HepG2 (cell line): ENCODE measurements around the gene PLXDC2. TPM values are rescaled to one million over a fixed set of nuclear protein-coding genes. Genes with fewer than 3 reads are reported as not detected.

Source experiments
- ATAC-seq: fragments of 200-7000 bp; cut with Tn5 transposase; 3 replicates; pipeline ENCODE4 v1.9.1; 2020; ENCODE audit warnings: mild to moderate bottlenecking, moderate library complexity
- BruUV-seq: library from RNA; stranded (reverse); fragments of 400-500 nt; replicated peaks from 2 replicates; lab custom pipeline; 2021; lab: Mats Ljungman, UMichigan
- CTCF ChIA-PET: fragments of 300-600 bp; formaldehyde crosslinking; extraction: SDS; loops from one replicate; lab custom pipeline; 2021; ENCODE audit warnings: low total read pairs, inconsistent platforms, low intra/inter-chr PET ratio; lab: Yijun Ruan, JAX
- POLR2A ChIA-PET: fragments of 350-600 bp; sonication (Branson Sonifier 250); formaldehyde crosslinking; loops from one replicate; lab custom pipeline; 2020; ENCODE audit warnings: antibody characterized with exemption, inconsistent platforms; lab: Yijun Ruan, JAX
- DNase-seq: peaks from one replicate; pipeline ENCODE4 v3.0.0-alpha.2; 2015; ENCODE audit warnings: low spot score
- FAIRE-seq: peaks from 3 replicates; lab custom pipeline; 2011; peaks lifted over from hg19 to GRCh38; lab: Jason Lieb, UNC
- H2AFZ ChIP-seq: one replicate; pipeline ENCODE4 v1.6.1; 2011; ENCODE audit warnings: low read length, inconsistent platforms
- H3K27ac ChIP-seq: fragments of 300-600 bp; 3 replicates; pipeline ENCODE4 v1.8.0; 2011; ENCODE audit warnings: mixed run types, mild to moderate bottlenecking, mixed read lengths, low read length, inconsistent platforms; ENCODE audit not compliant: insufficient read depth; ENCODE audit errors: extremely low read length
- H3K27me3 ChIP-seq, 2 experiments: fragments of 200-600 bp in 1 of 2; 2 replicates in 1 of 2; 3 replicates in 1 of 2; pipeline versions ENCODE4 v1.6.0 to v1.8.0; 2011; ENCODE audit warnings: low read length in 2 of 2, mild to moderate bottlenecking in 2 of 2, moderate library complexity in 2 of 2, inconsistent platforms in 1 of 2; ENCODE audit not compliant: insufficient read depth in 2 of 2, control insufficient read depth in 1 of 2
- H3K36me3 ChIP-seq, 2 experiments: fragments of 200-600 bp in 1 of 2; replicated peaks in 1 of 2; 2 replicates in 1 of 2; 3 replicates in 1 of 2; pipeline versions ENCODE4 v1.5.1 to v1.8.0; 2011; ENCODE audit warnings: low read length in 2 of 2, inconsistent platforms in 1 of 2; ENCODE audit not compliant: insufficient read depth in 2 of 2, control insufficient read depth in 1 of 2
- H3K4me1 ChIP-seq: 2 replicates; pipeline ENCODE4 v1.5.1; 2012; ENCODE audit warnings: low read length, inconsistent platforms; ENCODE audit not compliant: insufficient read depth
- H3K4me2 ChIP-seq: 2 replicates; pipeline ENCODE4 v1.6.0; 2011; ENCODE audit warnings: low read depth, low read length, inconsistent platforms
- H3K4me3 ChIP-seq, 3 experiments: fragments of 200-600 bp in 1 of 3; sonication (generic), shearing (Covaris generic) in 1 of 3; replicated peaks in 1 of 3; 2 replicates each; pipeline ENCODE4 v1.5.1; 2011 to 2016; ENCODE audit warnings: low read length in 3 of 3, inconsistent platforms in 2 of 3, low read depth in 2 of 3, mild to moderate bottlenecking in 2 of 3, control low read depth in 1 of 3, mixed read lengths in 1 of 3; ENCODE audit not compliant: insufficient read depth in 1 of 3
- H3K79me2 ChIP-seq: one replicate; pipeline ENCODE4 v1.6.1; 2011; ENCODE audit warnings: low read length, inconsistent platforms; ENCODE audit not compliant: insufficient read depth
- H3K9ac ChIP-seq: 2 replicates; pipeline ENCODE4 v1.6.0; 2011; ENCODE audit warnings: mild to moderate bottlenecking, low read depth, low read length, inconsistent platforms; ENCODE audit not compliant: insufficient read depth
- H3K9me3 ChIP-seq: 2 replicates; pipeline ENCODE4 v1.5.1; 2012; ENCODE audit warnings: mild to moderate bottlenecking, low read length
- H4K20me1 ChIP-seq: 2 replicates; pipeline ENCODE4 v1.6.0; 2011; ENCODE audit warnings: inconsistent platforms, mild to moderate bottlenecking, low read length, moderate library complexity; ENCODE audit not compliant: insufficient read depth
- HNRNPK ChIP-seq: fragments of 200-400 bp; formaldehyde crosslinking; IDR thresholded peaks from 2 replicates; pipeline ENCODE4 v1.6.1; 2018; ENCODE audit warnings: low read length, low read depth, moderate library complexity, mild to moderate bottlenecking; ENCODE audit not compliant: poor library complexity, severe bottlenecking
- HOXA3 ChIP-seq: sonication (generic); formaldehyde crosslinking; IDR thresholded peaks from 2 replicates; pipeline ENCODE4 v1.5.0; 2020; ENCODE audit warnings: missing genetic modification reagents
- KDM3A ChIP-seq: IDR thresholded peaks from 2 replicates; pipeline ENCODE4 v1.6.1; 2018; ENCODE audit warnings: low read depth, missing compliant biosample characterization
- NFKB2 ChIP-seq: sonication (generic); formaldehyde crosslinking; IDR thresholded peaks from 2 replicates; pipeline ENCODE4 v1.4.0; 2020; ENCODE audit warnings: missing genetic modification reagents, borderline replicate concordance
- PCBP1 ChIP-seq: fragments of 200-400 bp; formaldehyde crosslinking; IDR thresholded peaks from 2 replicates; pipeline ENCODE4 v1.6.1; 2017; ENCODE audit warnings: mild to moderate bottlenecking, low read depth, low read length, borderline replicate concordance
- SRSF9 ChIP-seq: fragments of 200-400 bp; formaldehyde crosslinking; IDR thresholded peaks from 2 replicates; pipeline ENCODE4 v1.6.1; 2018; ENCODE audit warnings: borderline replicate concordance, mild to moderate bottlenecking, low read depth, low read length; ENCODE audit not compliant: insufficient read depth, poor library complexity, severe bottlenecking
- U2AF2 ChIP-seq: fragments of 200-400 bp; formaldehyde crosslinking; IDR thresholded peaks from 2 replicates; pipeline ENCODE4 v1.6.1; 2017; ENCODE audit warnings: low read depth, mild to moderate bottlenecking, low read length
- ZNF660 ChIP-seq: sonication (generic); formaldehyde crosslinking; IDR thresholded peaks from 2 replicates; pipeline ENCODE4 v1.5.1; 2020; ENCODE audit warnings: mild to moderate bottlenecking, low read depth, missing genetic modification reagents, borderline replicate concordance
- ZSCAN30 ChIP-seq: sonication (generic); formaldehyde crosslinking; IDR thresholded peaks from 2 replicates; pipeline ENCODE4 v1.5.0; 2020; ENCODE audit warnings: mild to moderate bottlenecking, missing genetic modification reagents
- WGBS: methylation state at CpG from one replicate; pipeline ENCODE4 v1.1.6; 2017; ENCODE audit warnings: low lambda C conversion rate; 5-methylcytosine and 5-hydroxymethylcytosine counted together
- in situ Hi-C: cut with HindIII; loops from 2 replicates; pipeline ENCODE4 v1.10.0; 2017; ENCODE audit warnings: low pct_unique_long_range_greater_than_20kb; ENCODE audit not compliant: extremely low pct_ligation_motif_present
- intact Hi-C: fragments of 100-400 bp; cut with micrococcal nuclease; formaldehyde crosslinking; loops from one replicate; pipeline ENCODE4 v1.10.0; 2022; ENCODE audit not compliant: unreplicated experiment
- polyA plus RNA-seq, 8 experiments: library from polyadenylated mRNA; depleted of rRNA in 3 of 8; stranded (reverse) in 7 of 8; unstranded in 1 of 8; fragments of >200 nt; fragmentation: Illumina TruSeq in 4 of 8; extraction: Trizol in 4 of 8; gene quantifications; 2 replicates each; pipeline versions ENCODE4 v1.2.1 to v1.2.3, GENCODE V29; 2011 to 2016; ENCODE audit warnings: low read depth in 4 of 8, missing spikeins in 1 of 8, mixed read lengths in 1 of 8; ENCODE audit not compliant: insufficient read depth in 1 of 8
- total RNA-seq, 5 experiments: library from RNA; depleted of rRNA; stranded (reverse); fragments of >200 nt; fragmentation: Illumina TruSeq; extraction: Trizol; gene quantifications; 2 replicates each; pipeline ENCODE4 v1.2.3, GENCODE V29; 2016; ENCODE audit warnings: low read depth in 1 of 5

PLXDC2 gene
- total and polyA plus RNA-seq, 2 of the 13 experiments (the other 11 are each of a cell fraction or from before 2014, with no cell fraction given): 2.1 to 2.4 TPM

DNA sequence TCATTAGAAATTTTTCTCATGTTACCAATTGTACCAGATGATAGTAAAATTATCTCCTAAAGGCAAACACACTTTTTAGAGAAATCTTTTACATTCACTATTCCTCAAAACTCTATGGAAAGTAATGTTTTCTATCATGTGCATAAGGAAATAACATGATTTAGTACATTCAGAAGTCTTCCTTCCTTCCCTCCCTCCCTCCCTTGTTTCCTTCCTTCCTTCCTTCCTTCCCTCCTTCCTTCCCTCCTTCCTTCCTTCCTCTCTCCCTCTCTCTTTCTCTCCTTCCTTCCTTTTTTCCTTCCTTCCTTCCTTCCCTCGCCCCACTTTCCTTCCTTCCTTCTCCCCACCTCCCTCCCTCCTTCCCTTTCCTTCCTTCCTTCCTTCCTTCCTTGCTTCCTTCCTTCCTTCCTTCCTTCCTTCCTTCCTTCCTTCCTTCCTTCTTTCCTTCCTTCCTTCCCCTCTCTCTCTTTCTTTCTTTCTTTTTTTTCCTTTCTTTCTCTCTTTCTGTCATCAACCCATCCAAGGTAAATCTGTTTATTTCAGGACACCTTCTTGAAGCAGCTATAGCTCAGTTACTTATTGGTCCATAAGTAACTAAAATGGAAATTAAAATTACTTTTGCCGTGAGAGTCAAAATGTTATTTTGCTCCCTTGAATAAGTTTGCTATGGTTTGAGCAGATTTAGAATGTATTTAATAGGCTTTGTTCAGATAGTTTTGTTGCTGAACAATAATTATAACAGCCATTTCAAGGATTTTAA is 197.9 kb downstream of the PLXDC2 start:
- Histone ChIP-seq H3K4me2 (no peak overlapping the region), H3K79me2 (no peaks in the 10 kb centered on the region), H2AFZ (no peak overlapping the region), H3K4me3 (no peak overlapping the region), H3K9me3 (0 out of 2 replicates have a peak, but pooled peaks cover 3% of the 10 kb centered on the region), H3K4me1 (no peaks in the 10 kb centered on the region), H4K20me1 (no peaks in the 10 kb centered on the region), H3K27ac (no peak overlapping the region), H3K27me3 (no peaks in the 10 kb centered on the region), H3K9ac (no peak overlapping the region), H3K36me3 (no peaks in the 10 kb centered on the region; a peak in 1 of 5 replicates)
- intact Hi-C loops: no loop called here
- ATAC-seq (no peak), DNase-seq (no peak), FAIRE-seq (no peak)
- no TSS peak for BruUV-seq
- in situ Hi-C loops: no loop called here
- POLR2A ChIA-PET: no interaction called here
- TF ChIP-seq SRSF9 (peak; percentile 39), HOXA3 (CRISPR knock-in tag) (no peak), KDM3A (CRISPR knock-in tag) (no peak), HNRNPK (peak; percentile 95), NFKB2 (no peak), PCBP1 (0 out of 2 replicates have a peak, but pooled peaks have one; percentile 77), U2AF2 (0 out of 2 replicates have a peak, but pooled peaks have one; percentile 44)
- 57% methylated on average over 1 of the region's 2 CpGs for WGBS
- CTCF ChIA-PET: no interaction called here

DNA sequence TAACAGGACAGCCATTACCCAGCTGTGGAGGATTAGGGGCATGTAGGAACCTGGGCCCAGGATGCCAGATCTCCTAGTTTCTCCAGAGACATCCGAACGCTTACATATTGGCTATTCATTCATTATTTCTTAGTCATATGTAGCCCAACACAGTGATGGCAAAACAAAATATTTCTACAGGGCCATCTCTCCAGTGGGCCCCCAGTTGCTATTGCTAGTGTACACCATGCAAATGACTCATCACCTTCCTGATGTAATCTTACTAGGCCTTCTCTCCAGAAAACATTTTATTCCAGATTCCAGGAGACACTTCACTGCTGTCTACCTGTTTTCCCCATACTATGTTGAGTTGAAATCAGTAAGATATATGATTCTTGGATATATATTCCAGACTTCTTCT is 201.7 kb downstream of the PLXDC2 start:
- ChIA-PET CTCF (no interaction called here), POLR2A (no interaction called here)
- no peaks in the 10 kb centered on the region for H4K20me1 ChIP-seq
- no peak for FAIRE-seq
- H3K27ac ChIP-seq: no peak overlapping the region
- no peak overlapping the region for H2AFZ ChIP-seq
- whole genome bisulfite sequencing: 28% methylated on average over 2 of the region's 2 CpGs
- H3K4me2 ChIP-seq: no peak overlapping the region
- H3K4me1 ChIP-seq: no peaks in the 10 kb centered on the region
- TF ChIP-seq ZSCAN30 (CRISPR knock-in tag): no peak
- TF ChIP-seq ZNF660 (CRISPR knock-in tag): no peak
- no peak for ATAC-seq
- in situ Hi-C loops: no loop called here
- no peaks in the 10 kb centered on the region; a peak in 1 of 5 replicates for H3K36me3 ChIP-seq
- no peaks in the 10 kb centered on the region for H3K79me2 ChIP-seq
- no TSS peak for BruUV-seq
- no peak for DNase-seq
- no peak overlapping the region for H3K9ac ChIP-seq
- no peak overlapping the region for H3K4me3 ChIP-seq
- no peaks in the 10 kb centered on the region for H3K27me3 ChIP-seq
- H3K9me3 ChIP-seq: 0 out of 2 replicates have a peak, but pooled peaks cover 3% of the 10 kb centered on the region
- intact Hi-C loops: no loop called here
